SK-N-SH treated with all-trans-retinoic acid at 6 μM for 48 hours (cell line): ENCODE measurements around the gene KCNK17.
"Not testable (repeated sequence)": the region's sequence is repeated elsewhere in the genome, so short reads cannot be mapped to it uniquely, and the experiment has no call there.

Experiments
- ATAC-seq: fragments of 200-7000 bp; cut with Tn5 transposase; 3 replicates; pipeline ENCODE4 v1.9.1; 2020; ENCODE audit warnings: mild to moderate bottlenecking, moderate library complexity
- BACH2 ChIP-seq: fragments of 250-450 bp; sonication (Bioruptor Pico); IDR thresholded peaks from 2 replicates; pipeline ENCODE4 v1.9.0; 2021; ENCODE audit warnings: mild to moderate bottlenecking, borderline replicate concordance
- CSDC2 ChIP-seq: fragments of 250-450 bp; sonication (Bioruptor Pico); IDR thresholded peaks from 2 replicates; pipeline ENCODE4 v1.5.0; 2020; ENCODE audit warnings: mild to moderate bottlenecking, moderate library complexity
- GLIS3 ChIP-seq: fragments of 250-450 bp; sonication (Bioruptor Pico); IDR thresholded peaks from 2 replicates; pipeline ENCODE4 v1.5.0; 2020; ENCODE audit warnings: mild to moderate bottlenecking, moderate library complexity
- ISL1 ChIP-seq: fragments of 250-450 bp; sonication (Bioruptor Pico); IDR thresholded peaks from 2 replicates; pipeline ENCODE4 v2.1.2; 2022; ENCODE audit warnings: mild to moderate bottlenecking, moderate library complexity
- OSR1 ChIP-seq: fragments of 250-450 bp; sonication (Bioruptor Pico); IDR thresholded peaks from 2 replicates; pipeline ENCODE4 v1.8.0; 2022; ENCODE audit warnings: moderate library complexity, mild to moderate bottlenecking, inconsistent platforms
- PPARA ChIP-seq: fragments of 250-450 bp; sonication (Bioruptor Pico); IDR thresholded peaks from 2 replicates; pipeline ENCODE4 v1.5.0; 2020; ENCODE audit warnings: mild to moderate bottlenecking, borderline replicate concordance
- SNAI2 ChIP-seq: fragments of 250-450 bp; sonication (Bioruptor Pico); IDR thresholded peaks from 2 replicates; pipeline ENCODE4 v1.5.0; 2020; ENCODE audit warnings: mild to moderate bottlenecking, moderate library complexity
- TCF4 ChIP-seq: fragments of 250-450 bp; sonication (Bioruptor Pico); IDR thresholded peaks from 2 replicates; pipeline ENCODE4 v1.8.0; 2021; ENCODE audit warnings: mild to moderate bottlenecking, moderate library complexity, borderline replicate concordance
- TOX ChIP-seq: fragments of 250-450 bp; sonication (Bioruptor Pico); IDR thresholded peaks from 2 replicates; pipeline ENCODE4 v1.8.0; 2021; ENCODE audit warnings: mild to moderate bottlenecking, moderate library complexity, borderline replicate concordance
- ZC3H10 ChIP-seq: fragments of 250-450 bp; sonication (Bioruptor Pico); IDR thresholded peaks from 2 replicates; pipeline ENCODE4 v1.5.1; 2021; ENCODE audit warnings: mild to moderate bottlenecking, moderate library complexity
- ZFP3 ChIP-seq: fragments of 250-450 bp; sonication (Bioruptor Pico); IDR thresholded peaks from 2 replicates; pipeline ENCODE4 v1.5.0; 2020; ENCODE audit warnings: mild to moderate bottlenecking, moderate library complexity
- ZFP30 ChIP-seq: fragments of 450-650 bp; formaldehyde crosslinking; IDR thresholded peaks from 2 replicates; pipeline ENCODE4 v1.5.0; 2022; ENCODE audit warnings: mild to moderate bottlenecking, moderate library complexity
- ZNF565 ChIP-seq: fragments of 450-650 bp; formaldehyde crosslinking; conservative IDR thresholded peaks from 2 replicates; pipeline ENCODE4 v1.5.0; 2020; ENCODE audit warnings: low read depth, mild to moderate bottlenecking, moderate library complexity
- ZNF8 ChIP-seq: fragments of 450-650 bp; formaldehyde crosslinking; IDR thresholded peaks from 2 replicates; pipeline ENCODE4 v1.5.0; 2020; ENCODE audit warnings: mild to moderate bottlenecking, moderate library complexity
- TF ChIP-seq, protein P1 (sequence below): fragments of 250-450 bp; sonication (Bioruptor Pico); IDR thresholded peaks from 2 replicates; pipeline ENCODE4 v1.8.0; 2020; ENCODE audit warnings: mild to moderate bottlenecking, moderate library complexity, borderline replicate concordance
- TF ChIP-seq, protein P2 (sequence below): fragments of 250-450 bp; sonication (Bioruptor Pico); IDR thresholded peaks from 2 replicates; pipeline ENCODE4 v1.5.1; 2020; ENCODE audit warnings: low read depth, mild to moderate bottlenecking, moderate library complexity
- TF ChIP-seq, protein P3 (sequence below): fragments of 250-450 bp; sonication (Bioruptor Pico); IDR thresholded peaks from 2 replicates; pipeline ENCODE4 v1.5.1; 2021; ENCODE audit warnings: mild to moderate bottlenecking, moderate library complexity
- TF ChIP-seq, protein P4 (sequence below): fragments of 250-450 bp; sonication (Bioruptor Pico); IDR thresholded peaks from 2 replicates; pipeline ENCODE4 v1.8.0; 2021; ENCODE audit warnings: low read depth, mild to moderate bottlenecking, moderate library complexity, borderline replicate concordance
- TF ChIP-seq, protein P5 (sequence below): fragments of 250-450 bp; sonication (Bioruptor Pico); IDR thresholded peaks from 2 replicates; pipeline ENCODE4 v1.5.0; 2020; ENCODE audit warnings: mild to moderate bottlenecking, moderate library complexity

The KCNK17 gene

DNA sequence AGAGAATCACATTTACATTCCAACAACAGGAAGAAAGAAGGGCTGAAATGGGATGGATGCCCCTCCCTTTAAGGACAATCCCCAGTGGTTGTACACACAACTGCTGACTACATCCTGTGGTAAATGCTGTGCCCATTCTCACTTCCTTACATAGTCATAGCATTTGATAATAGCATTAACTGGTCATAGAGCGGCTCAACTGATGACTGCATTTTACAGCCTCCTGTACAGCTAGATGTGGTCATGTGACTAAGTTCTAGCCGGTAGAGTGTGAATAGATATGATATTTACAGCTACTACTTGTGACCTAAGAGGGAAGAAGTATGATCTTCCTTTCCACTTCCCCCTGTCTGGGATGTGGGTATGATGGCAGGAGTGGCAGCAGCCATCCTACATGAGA lies 24.7 kb downstream of the KCNK17 start:
- no peak for TF ChIP-seq GLIS3 (CRISPR knock-in tag)
- no peak for TF ChIP-seq ZNF565 (CRISPR knock-in tag)
- TF ChIP-seq, protein P1, sequence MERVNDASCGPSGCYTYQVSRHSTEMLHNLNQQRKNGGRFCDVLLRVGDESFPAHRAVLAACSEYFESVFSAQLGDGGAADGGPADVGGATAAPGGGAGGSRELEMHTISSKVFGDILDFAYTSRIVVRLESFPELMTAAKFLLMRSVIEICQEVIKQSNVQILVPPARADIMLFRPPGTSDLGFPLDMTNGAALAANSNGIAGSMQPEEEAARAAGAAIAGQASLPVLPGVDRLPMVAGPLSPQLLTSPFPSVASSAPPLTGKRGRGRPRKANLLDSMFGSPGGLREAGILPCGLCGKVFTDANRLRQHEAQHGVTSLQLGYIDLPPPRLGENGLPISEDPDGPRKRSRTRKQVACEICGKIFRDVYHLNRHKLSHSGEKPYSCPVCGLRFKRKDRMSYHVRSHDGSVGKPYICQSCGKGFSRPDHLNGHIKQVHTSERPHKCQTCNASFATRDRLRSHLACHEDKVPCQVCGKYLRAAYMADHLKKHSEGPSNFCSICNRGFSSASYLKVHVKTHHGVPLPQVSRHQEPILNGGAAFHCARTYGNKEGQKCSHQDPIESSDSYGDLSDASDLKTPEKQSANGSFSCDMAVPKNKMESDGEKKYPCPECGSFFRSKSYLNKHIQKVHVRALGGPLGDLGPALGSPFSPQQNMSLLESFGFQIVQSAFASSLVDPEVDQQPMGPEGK (CRISPR knock-in tag): no peak
- TF ChIP-seq, protein P2, sequence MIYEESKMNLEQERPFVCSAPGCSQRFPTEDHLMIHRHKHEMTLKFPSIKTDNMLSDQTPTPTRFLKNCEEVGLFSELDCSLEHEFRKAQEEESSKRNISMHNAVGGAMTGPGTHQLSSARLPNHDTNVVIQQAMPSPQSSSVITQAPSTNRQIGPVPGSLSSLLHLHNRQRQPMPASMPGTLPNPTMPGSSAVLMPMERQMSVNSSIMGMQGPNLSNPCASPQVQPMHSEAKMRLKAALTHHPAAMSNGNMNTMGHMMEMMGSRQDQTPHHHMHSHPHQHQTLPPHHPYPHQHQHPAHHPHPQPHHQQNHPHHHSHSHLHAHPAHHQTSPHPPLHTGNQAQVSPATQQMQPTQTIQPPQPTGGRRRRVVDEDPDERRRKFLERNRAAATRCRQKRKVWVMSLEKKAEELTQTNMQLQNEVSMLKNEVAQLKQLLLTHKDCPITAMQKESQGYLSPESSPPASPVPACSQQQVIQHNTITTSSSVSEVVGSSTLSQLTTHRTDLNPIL (CRISPR knock-in tag): no peak
- no peak for TF ChIP-seq OSR1 (CRISPR knock-in tag)
- TF ChIP-seq, protein P3, sequence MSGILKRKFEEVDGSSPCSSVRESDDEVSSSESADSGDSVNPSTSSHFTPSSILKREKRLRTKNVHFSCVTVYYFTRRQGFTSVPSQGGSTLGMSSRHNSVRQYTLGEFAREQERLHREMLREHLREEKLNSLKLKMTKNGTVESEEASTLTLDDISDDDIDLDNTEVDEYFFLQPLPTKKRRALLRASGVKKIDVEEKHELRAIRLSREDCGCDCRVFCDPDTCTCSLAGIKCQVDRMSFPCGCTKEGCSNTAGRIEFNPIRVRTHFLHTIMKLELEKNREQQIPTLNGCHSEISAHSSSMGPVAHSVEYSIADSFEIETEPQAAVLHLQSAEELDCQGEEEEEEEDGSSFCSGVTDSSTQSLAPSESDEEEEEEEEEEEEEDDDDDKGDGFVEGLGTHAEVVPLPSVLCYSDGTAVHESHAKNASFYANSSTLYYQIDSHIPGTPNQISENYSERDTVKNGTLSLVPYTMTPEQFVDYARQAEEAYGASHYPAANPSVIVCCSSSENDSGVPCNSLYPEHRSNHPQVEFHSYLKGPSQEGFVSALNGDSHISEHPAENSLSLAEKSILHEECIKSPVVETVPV (CRISPR knock-in tag): no peak
- no peak for TF ChIP-seq ZNF8 (CRISPR knock-in tag)
- no peak for TF ChIP-seq ZC3H10
- TF ChIP-seq ISL1 (CRISPR knock-in tag): no peak
- no peak for TF ChIP-seq BACH2 (CRISPR knock-in tag)
- TF ChIP-seq, protein P4, sequence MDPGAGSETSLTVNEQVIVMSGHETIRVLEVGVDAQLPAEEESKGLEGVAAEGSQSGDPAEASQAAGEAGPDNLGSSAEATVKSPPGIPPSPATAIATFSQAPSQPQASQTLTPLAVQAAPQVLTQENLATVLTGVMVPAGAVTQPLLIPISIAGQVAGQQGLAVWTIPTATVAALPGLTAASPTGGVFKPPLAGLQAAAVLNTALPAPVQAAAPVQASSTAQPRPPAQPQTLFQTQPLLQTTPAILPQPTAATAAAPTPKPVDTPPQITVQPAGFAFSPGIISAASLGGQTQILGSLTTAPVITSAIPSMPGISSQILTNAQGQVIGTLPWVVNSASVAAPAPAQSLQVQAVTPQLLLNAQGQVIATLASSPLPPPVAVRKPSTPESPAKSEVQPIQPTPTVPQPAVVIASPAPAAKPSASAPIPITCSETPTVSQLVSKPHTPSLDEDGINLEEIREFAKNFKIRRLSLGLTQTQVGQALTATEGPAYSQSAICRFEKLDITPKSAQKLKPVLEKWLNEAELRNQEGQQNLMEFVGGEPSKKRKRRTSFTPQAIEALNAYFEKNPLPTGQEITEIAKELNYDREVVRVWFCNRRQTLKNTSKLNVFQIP: no peak
- ATAC-seq: no peak

DNA sequence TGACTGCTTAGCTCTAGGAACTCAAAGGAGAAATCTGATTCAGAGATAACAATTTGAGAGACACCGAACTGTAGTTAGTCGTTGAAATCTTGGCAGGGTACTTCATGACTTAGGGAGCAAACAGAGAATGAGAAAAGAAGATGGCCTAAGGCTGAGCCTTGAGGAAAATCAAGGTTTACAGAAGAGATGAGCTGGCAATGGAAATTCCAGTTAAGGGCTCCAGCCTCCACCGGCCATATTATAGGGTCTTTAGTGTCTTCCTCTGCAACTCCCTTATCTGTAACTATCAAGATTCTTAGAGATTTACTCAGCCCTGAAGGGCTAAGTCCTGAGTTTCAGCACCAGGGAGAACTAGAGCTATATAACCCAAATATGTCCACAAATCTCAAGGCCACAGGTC lies 26.6 kb downstream of the KCNK17 start:
- no peak for TF ChIP-seq ZC3H10
- TF ChIP-seq PPARA: no peak
- TF ChIP-seq ZNF8 (CRISPR knock-in tag): no peak
- no peak for TF ChIP-seq TCF4 (CRISPR knock-in tag)
- TF ChIP-seq, protein P1 (CRISPR knock-in tag): no peak
- no peak for ATAC-seq

DNA sequence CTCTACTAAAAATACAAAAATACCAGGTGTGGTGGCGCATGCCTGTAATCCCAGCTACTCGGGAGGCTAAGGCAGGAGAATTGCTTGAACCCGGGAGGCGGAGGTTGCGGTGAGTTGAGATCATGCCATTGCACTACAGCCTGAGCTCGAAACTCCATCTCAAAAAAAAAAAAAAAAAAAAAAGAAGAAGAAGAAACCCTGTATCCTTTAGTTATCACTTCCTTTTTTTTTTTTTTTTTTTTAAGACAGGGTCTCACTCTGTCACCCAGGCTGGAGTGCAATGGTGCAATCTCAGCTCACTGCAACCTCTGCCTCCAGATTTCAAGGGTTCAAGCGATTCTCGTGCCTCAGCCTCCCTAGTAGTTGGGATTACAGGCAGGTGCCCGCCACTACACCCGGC lies 27.6 kb downstream of the KCNK17 start:
- not testable (repeated sequence) for ATAC-seq

DNA sequence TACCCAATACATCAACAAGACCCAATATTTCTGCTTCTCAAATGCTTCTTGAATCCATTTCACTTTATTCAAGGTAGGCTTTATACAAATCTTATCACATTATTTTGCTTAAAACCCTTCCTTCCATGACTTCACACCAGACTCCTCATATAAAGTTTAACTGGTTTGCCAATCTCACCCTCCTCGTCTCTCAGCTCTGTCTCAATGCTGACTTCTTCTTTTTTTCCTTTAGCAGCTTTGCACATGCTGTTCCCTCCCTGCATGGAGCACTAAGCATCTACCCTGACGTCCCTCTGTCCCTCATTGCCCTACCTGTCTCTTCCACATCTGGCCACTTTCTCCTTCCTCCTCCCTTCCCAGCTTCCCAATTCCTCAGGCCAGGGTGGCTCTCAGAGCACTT lies 31.4 kb downstream of the KCNK17 start:
- no peak for ATAC-seq
- no peak for TF ChIP-seq ZNF8 (CRISPR knock-in tag)

DNA sequence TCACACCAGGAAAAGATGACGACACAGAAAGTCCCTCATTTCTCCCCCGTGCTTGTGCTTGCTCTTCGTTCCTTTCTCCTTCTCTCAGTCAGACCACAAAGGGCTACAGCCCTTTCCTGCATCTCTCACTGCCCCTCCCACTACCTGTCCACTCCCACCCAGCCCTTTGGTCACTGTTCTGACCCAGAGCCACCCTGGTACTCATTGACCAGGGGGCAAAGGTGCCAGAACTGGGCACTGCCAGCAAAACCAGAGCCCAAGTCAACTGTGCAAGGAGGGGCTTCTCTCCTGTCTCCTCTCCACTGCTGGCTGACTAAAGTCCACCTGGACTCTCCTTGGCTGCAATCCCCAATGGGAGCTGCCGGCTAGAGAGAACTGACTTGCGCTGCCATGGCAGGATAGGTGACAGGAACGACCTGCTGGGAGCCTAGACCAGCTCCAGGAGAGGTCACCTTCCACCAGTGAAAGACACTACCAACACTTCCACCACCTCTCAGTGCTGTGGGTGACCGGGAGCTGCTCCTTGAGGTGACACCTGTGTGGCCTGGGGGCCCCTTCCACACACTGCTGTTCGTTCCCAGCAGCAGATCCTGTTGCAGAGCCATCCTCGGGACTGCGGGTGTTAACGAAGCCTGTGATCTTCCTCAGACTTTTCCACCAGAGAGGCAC lies 32.8 kb downstream of the KCNK17 start:
- TF ChIP-seq TOX (CRISPR knock-in tag) (no peak), OSR1 (CRISPR knock-in tag) (no peak), TCF4 (CRISPR knock-in tag) (no peak), GLIS3 (CRISPR knock-in tag) (no peak), ZC3H10 (no peak), ISL1 (CRISPR knock-in tag) (no peak), CSDC2 (CRISPR knock-in tag) (no peak), ZFP30 (CRISPR knock-in tag) (no peak), SNAI2 (no peak), ZFP3 (CRISPR knock-in tag) (no peak)
- TF ChIP-seq, protein P3 (CRISPR knock-in tag): no peak
- TF ChIP-seq, protein P2 (CRISPR knock-in tag): no peak
- TF ChIP-seq, protein P5, sequence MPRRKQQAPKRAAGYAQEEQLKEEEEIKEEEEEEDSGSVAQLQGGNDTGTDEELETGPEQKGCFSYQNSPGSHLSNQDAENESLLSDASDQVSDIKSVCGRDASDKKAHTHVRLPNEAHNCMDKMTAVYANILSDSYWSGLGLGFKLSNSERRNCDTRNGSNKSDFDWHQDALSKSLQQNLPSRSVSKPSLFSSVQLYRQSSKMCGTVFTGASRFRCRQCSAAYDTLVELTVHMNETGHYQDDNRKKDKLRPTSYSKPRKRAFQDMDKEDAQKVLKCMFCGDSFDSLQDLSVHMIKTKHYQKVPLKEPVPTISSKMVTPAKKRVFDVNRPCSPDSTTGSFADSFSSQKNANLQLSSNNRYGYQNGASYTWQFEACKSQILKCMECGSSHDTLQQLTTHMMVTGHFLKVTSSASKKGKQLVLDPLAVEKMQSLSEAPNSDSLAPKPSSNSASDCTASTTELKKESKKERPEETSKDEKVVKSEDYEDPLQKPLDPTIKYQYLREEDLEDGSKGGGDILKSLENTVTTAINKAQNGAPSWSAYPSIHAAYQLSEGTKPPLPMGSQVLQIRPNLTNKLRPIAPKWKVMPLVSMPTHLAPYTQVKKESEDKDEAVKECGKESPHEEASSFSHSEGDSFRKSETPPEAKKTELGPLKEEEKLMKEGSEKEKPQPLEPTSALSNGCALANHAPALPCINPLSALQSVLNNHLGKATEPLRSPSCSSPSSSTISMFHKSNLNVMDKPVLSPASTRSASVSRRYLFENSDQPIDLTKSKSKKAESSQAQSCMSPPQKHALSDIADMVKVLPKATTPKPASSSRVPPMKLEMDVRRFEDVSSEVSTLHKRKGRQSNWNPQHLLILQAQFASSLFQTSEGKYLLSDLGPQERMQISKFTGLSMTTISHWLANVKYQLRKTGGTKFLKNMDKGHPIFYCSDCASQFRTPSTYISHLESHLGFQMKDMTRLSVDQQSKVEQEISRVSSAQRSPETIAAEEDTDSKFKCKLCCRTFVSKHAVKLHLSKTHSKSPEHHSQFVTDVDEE (CRISPR knock-in tag): no peak
- no peak for ATAC-seq
